ENCODE results near the gene MAP1LC3B.
A peak's percentile ranks its signal among the peaks of the same experiment; 100 is the strongest.
"Not testable (repeated sequence)": the region's sequence is repeated elsewhere in the genome, so short reads cannot be mapped to it uniquely, and the experiment has no call there.

The MAP1LC3B gene

GRCh38 chr16:87380881-87381280 is 11.3 kb upstream of the MAP1LC3B start:
- peak; percentile 63 for DNase-seq (ENCODE audit: low read depth)

DNA sequence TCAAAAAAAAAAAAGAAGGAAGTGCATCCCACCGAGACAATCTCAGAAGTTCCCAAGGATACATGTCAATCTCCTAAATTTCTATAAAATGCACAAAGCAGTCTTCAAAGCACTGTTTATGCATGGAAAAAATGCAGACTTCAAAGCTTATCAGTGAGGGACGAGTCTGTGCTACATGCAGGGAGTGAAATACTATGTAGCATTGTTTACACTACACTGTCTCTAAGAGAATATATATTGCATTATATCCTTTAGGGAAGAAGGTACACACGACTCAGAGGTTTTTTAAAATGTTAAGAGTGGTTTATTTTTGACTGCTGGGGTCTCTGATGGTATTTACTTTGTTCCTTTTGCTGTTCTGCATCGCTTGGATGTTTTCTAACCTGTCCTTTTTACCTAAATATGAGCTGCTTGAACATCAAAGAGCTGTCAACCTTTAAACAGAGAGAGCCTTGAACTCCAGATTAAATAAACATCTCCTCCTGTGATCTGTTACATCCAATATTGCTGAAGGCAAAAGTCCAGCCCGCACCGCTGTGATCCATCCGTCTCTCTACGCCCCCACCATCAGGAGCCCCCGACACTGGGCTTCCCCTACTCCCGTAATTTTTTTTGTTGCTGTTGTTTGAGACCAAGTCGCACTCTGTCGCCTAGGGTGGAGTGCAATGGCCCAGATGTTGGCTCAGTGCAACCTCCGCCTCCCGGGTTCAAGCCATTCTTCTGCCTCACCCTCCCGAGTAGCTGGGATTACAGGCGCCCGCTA is 9.9 kb upstream of the MAP1LC3B start:
- DNase-seq (ENCODE audit: low read depth) = peak; percentile 35

DNA sequence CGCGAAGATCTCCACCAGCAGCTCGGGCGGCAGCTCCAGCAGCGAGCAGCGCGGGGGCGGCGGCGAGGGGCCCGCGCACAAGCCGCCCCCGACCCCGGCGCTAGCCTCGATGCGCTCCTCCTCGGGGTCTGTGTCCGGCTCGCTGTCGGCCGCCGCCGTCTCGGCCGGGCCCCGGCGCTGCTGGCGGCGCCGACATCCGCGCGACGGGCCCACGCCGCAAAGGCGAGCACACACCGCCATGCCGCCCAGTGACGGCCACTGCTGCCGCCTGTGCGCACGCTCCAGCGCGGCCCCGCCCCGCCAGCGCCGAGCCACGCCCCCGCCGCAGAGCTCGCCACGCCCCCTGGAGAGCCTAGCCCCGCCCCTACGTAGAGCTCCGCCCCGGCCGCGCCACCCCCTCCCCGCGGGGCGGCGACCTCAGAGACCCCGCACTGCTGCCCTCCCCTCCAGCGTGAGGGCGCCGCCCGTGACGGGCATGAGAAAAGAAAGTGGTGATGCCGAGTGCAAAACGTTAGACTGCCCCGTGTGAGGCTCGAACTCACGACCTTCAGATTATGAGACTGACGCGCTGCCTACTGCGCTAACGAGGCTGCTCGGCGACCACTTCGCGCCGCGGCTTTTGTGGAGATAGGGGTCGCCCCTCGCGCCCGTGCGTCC is 8.5 kb upstream of the MAP1LC3B start, which contains the start of gene FBXO31:
FBXO31 (minus strand) TSS at position 272 of the 657 bp plus-strand sequence; CDS start at position 240, 32 bp downstream.
- peak; percentile 90 for DNase-seq (ENCODE audit: low read depth)

GRCh38 chr16:87384162-87384874 is 7.8 kb upstream of the MAP1LC3B start:
- no peak for DNase-seq (ENCODE audit: low read depth)

GRCh38 chr16:87384875-87385167 is 7.3 kb upstream of the MAP1LC3B start:
- DNase-seq (ENCODE audit: low read depth) = not testable (repeated sequence)

GRCh38 chr16:87387942-87388817 is 4.0 kb upstream of the MAP1LC3B start:
- peak; percentile 100 for DNase-seq (ENCODE audit: low read depth)

- DNase-seq (ENCODE audit: low read depth) = no peak
These were observed 3.4 kb upstream of the MAP1LC3B start for GRCh38 chr16:87388818-87389134.

GRCh38 chr16:87389245-87389644 is 2.9 kb upstream of the MAP1LC3B start:
- DNase-seq (ENCODE audit: low read depth) = no peak

DNA sequence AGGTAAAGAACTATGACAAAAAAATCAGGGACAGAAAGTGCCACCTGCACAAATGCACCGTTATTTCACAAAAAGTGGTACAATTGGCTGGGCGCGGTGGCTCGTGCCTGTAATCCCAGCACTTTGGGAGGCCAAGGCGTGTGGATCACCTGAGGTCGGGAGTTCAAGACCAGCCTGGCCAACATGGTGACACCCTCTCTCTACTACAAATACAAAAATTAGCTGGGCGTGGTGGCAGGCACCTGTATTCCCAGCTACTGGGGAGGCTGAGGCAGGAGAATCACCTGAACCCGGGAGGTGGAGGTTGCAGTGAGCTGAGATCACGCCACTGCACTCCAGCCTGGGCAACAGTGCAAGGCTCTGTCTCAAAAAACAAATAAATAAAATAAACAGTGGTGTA is 2.2 kb upstream of the MAP1LC3B start:
- DNase-seq (ENCODE audit: low read depth) = not testable (repeated sequence)

DNA sequence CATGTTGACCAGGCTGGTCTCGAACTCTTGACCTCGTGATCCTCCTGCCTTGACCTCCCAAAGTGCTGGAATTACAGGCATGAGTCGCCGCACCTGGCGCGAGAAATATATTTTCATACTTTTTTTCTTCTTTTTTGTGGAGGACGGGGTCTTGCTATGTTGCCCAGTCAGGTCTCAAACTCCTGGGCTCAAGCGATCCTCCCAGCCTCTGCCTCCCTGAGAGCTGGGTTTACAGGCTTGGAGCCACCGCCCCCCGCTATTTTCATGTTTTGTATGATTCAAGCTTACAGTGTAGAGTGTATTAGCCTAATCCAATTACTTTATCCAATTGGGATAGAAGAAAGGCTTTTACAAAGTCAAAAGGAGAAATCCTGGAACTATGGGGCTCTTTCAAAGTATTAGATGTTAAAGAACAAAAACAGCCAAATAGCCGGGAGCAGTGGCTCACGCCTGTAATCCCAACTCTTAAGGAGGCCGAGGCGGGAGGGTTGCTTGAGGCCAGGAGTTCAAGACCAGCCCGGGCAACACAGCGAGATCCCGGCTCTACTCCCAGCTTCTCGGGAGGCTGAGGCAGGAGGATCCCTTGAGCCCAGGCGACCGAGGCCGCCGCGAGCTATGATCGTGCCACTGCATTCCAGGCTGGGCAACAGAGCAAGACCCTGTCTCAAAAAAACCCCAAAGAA is 1.4 kb upstream of the MAP1LC3B start:
- no peak for DNase-seq (ENCODE audit: low read depth)

GRCh38 chr16:87391324-87391949 is 699 bp upstream of the MAP1LC3B start:
- DNase-seq (ENCODE audit: low read depth) = no peak

GRCh38 chr16:87392821-87393679 is 914 bp downstream of the MAP1LC3B start:
- peak; percentile 55 for DNase-seq (ENCODE audit: low read depth)

DNA sequence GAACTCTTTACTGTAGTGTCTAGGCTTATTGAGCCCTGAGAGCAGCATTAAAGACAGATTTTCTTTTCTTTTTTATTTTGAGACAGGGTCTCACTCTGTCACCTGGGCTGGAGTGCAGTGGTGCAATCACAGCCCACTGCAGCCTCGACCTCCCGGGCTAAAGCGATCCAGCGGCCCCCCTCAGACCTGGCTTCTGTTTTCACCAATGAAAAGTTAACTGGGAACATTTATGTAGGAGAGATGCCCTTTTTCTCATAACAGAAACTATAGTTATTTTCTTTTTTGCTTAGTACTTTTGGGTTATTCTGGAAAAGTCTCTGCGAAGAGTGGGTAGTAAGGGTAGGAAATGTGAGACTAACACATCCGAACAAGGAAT is 1.5 kb downstream of the MAP1LC3B start:
- DNase-seq (ENCODE audit: low read depth) = no peak

DNA sequence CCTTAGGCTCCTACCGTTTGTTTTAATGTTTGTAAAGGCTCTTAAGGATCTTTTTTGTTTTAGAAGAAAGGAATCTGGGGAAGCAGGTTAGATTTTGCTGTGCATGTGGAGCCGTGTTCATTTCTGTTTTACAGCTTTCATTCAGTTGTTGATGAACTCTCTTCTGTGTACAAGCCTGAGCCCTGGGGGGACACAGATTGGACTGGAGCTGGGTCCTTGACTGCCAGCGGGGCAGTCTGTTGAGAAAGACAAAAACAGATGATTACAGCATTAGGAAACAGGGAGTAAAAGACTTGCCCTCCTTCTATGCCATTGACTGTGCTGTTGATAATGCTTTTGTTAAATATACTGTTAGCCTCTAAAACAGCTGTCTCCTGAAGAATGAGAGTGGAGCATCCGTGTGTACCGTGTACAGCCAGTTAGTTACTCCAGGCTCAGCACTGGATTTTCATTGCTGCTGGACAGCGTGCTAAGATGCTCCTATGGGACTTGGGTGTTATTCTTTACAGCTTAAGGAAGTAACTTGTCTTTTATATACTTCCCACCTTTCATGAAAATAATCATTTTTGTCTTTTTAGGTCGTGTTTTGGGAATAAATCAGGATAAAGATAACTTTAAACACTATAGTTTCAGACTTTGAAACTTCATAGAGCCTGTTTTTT is 3.2 kb downstream of the MAP1LC3B start:
- no peak for DNase-seq (ENCODE audit: low read depth)

GRCh38 chr16:87404764-87405625 is 12.9 kb downstream of the MAP1LC3B start:
- DNase-seq (ENCODE audit: low read depth) = no peak

DNA sequence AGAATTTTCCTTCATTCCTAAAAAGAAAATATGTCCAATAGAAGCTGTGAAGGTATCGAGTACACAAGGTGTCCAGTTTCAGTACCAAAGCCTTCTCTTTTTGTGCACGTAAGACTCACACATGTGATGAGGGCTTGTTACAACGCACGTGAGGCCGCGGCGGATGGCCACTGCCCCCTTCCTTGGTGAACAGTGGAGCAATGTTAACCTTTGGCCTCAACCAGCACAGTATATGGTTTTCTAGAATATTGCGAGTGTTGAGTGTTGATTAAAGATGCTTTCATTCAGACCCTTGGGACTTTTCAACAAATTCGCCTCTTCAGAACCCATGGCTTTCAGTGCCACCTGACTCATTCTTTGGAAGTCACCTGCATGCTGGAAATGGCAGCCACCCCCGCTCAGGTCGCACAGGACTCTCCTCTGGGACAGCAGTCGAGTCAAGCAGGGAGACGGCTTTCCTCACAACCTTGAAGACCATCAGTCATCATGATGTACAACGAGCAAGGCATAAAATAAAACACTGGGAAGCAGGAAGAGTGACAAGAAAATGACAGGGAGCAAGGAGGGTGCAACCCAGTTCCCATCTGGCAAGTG is 14.5 kb downstream of the MAP1LC3B start:
- no peak for DNase-seq (ENCODE audit: low read depth)

DNA sequence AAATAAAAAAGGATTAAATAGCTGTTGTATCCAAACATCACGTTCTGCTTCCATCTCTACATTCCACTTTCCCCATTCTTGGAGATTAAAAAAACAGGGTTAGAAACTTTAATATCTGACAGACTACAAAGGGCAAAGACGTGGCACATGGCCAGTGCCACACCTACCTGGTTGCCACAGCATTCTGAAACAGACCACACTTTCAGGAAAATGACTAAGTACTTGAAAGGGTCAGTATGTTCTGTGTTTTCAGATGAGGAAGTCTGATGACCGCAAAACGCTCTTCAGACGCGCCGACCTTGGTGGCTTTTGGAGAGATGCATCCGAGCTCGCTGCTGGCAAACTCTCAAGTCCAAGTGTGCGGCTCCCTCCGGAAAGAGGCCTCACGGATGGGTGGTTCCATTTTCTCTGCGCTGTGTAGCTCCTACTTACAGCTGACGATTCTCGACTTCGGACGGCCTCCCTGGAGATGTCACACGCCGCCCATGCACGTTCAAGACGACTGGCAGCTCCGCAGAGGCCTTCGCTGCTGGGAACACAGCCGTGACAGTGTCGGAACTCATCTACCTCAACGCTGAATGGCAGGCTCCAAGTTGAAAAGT is 15.5 kb downstream of the MAP1LC3B start:
- DNase-seq (ENCODE audit: low read depth) = peak; percentile 55

DNA sequence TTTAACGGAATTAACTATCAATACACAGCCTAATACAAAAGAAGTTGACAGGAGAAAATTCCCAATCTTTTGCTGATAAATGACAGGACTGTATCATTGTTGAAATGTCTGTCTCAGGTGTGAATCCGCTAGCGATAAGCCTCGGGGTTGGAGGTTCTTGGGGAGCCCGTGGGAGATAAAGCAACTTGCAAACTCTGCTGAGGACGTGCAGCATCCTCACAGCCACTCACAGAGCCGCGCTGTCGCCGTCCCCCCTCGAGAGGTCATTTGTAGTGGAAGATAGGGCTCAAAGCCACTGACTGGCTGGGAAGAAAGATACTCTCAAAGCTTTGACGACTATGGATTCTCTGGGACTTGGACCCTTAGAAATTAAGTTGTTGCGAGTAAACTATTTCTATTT is 17.0 kb downstream of the MAP1LC3B start:
- DNase-seq (ENCODE audit: low read depth) = no peak
